Activated CD8-positive, alpha-beta T cell treated with anti-CD3 and anti-CD28 coated beads, Interleukin-2, amount 10 ng/mL, durations not matched to agents 7 days and 5 days (primary cell): ENCODE measurements around the gene DOK5. TPM values are rescaled to one million over a fixed set of nuclear protein-coding genes. Genes with fewer than 3 reads are reported as not detected.

Source experiments
- ATAC-seq: fragments of 150-1000 bp; cut with Tn5 transposase; one replicate; pipeline ENCODE4 v1.10.0; 2021; ENCODE audit warnings: moderate library complexity
- CTCF ChIA-PET: fragments of 350-600 bp; sonication (Branson Sonifier 250); formaldehyde crosslinking; loops from one replicate; lab custom pipeline; 2021; ENCODE audit warnings: antibody characterized with exemption; lab: Charles Lee
- POLR2A ChIA-PET: fragments of 350-600 bp; sonication (Branson Sonifier 250); formaldehyde crosslinking; loops from one replicate; lab custom pipeline; 2021; ENCODE audit warnings: antibody characterized with exemption; lab: Charles Lee
- DNase-seq: peaks from one replicate; pipeline ENCODE4 v3.0.0-alpha.2; 2020
- H3K27ac Mint-ChIP-seq: one replicate; pipeline ENCODE4 v1.8.0; 2021; ENCODE audit warnings: mild to moderate bottlenecking, mixed read lengths
- H3K27me3 Mint-ChIP-seq: one replicate; pipeline ENCODE4 v1.8.0; 2021; ENCODE audit warnings: low read depth, mixed read lengths
- H3K36me3 Mint-ChIP-seq: one replicate; pipeline ENCODE4 v1.8.0; 2021; ENCODE audit warnings: low read depth, mixed read lengths
- H3K4me1 Mint-ChIP-seq: one replicate; pipeline ENCODE4 v1.8.0; 2021; ENCODE audit warnings: low read depth, mixed read lengths
- H3K4me3 Mint-ChIP-seq: one replicate; pipeline ENCODE4 v1.8.0; 2021; ENCODE audit warnings: mild to moderate bottlenecking, mixed read lengths
- H3K9me3 Mint-ChIP-seq: one replicate; pipeline ENCODE4 v1.8.0; 2022; ENCODE audit warnings: mixed read lengths; ENCODE audit not compliant: insufficient read depth
- total RNA-seq, 2 experiments: library from RNA; stranded (reverse); gene quantifications; one replicate each; pipeline ENCODE4 v1.2.3, GENCODE V29; 2021

Gene DOK5
- total RNA-seq, 2 experiments from 2014 or later: not detected

DNA sequence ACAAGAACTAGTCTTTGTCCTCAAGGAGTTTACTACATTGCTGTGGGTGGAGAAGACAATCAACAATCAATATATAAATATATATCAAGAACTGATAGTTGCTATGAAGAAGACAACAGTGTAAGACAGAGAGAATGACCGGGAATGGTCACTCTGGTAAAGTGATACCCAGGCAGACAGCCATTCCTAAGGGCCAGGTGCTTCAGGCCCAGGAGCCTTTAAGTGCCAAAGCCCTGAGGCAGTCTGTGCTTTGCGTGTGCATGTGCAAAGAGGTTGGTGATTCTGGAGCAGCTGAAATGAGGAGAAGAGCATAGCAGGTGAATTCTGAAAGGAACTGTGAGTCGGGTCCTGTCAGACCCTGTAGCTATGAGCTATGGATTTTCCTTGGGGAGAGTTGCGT is 154.2 kb downstream of the DOK5 start:
- H3K36me3 Mint-ChIP-seq: no peaks in the 10 kb centered on the region
- H3K4me1 Mint-ChIP-seq: no peaks in the 10 kb centered on the region
- DNase-seq (no peak), ATAC-seq (no peak)
- H3K9me3 Mint-ChIP-seq: no peaks in the 10 kb centered on the region
- no peak overlapping the region for H3K4me3 Mint-ChIP-seq
- POLR2A ChIA-PET: no interaction called here
- no peak overlapping the region for H3K27ac Mint-ChIP-seq
- no peaks in the 10 kb centered on the region for H3K27me3 Mint-ChIP-seq
- CTCF ChIA-PET: no interaction called here

DNA sequence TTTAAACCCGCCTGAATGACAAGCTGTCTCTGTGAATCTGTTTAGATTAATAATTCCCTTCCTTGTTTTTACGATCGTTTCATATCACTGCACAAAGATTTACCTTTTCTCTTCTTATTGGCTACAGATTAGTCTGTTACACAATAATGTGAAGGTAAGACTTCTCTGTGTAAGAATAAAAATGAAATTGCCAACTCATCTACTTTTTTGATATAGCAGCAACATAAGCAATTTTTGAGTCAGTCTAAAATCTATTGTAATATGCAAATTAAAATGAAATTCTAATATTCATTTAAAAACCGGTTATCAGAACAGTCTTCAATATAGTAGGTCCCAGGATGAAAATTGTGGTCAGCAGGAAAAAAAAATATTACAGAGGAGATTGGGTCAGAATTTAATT is 155.2 kb downstream of the DOK5 start:
- ChIA-PET POLR2A (no interaction called here), CTCF (no interaction called here)
- Mint-ChIP-seq H3K27ac (no peak overlapping the region), H3K9me3 (no peaks in the 10 kb centered on the region), H3K4me3 (no peak overlapping the region), H3K4me1 (no peaks in the 10 kb centered on the region), H3K36me3 (no peaks in the 10 kb centered on the region), H3K27me3 (no peaks in the 10 kb centered on the region)
- ATAC-seq (no peak), DNase-seq (no peak)

DNA sequence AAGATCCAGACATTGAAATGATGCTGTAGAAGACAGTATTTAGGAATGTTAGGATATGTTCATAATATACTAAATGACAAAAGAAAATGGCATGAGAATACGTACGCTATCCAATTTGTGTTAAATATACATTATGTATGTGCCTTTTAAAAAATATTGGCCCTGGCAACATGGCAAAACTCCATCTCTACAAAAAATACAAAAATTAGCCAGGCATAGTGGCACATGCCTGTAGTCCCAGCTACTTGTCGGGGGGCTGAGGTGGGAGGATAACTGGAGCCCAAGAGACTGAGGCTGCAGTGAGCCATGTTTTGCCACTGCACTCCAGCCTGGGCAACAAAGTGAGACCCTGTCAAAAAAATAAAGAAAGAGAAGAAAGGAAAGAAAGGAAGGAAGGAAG is 155.7 kb downstream of the DOK5 start:
- Mint-ChIP-seq H3K27me3 (no peaks in the 10 kb centered on the region), H3K4me3 (no peak overlapping the region), H3K4me1 (no peaks in the 10 kb centered on the region), H3K27ac (no peak overlapping the region), H3K36me3 (no peaks in the 10 kb centered on the region), H3K9me3 (no peaks in the 10 kb centered on the region)
- no peak for DNase-seq
- CTCF ChIA-PET: no interaction called here
- POLR2A ChIA-PET: no interaction called here
- no peak for ATAC-seq

DNA sequence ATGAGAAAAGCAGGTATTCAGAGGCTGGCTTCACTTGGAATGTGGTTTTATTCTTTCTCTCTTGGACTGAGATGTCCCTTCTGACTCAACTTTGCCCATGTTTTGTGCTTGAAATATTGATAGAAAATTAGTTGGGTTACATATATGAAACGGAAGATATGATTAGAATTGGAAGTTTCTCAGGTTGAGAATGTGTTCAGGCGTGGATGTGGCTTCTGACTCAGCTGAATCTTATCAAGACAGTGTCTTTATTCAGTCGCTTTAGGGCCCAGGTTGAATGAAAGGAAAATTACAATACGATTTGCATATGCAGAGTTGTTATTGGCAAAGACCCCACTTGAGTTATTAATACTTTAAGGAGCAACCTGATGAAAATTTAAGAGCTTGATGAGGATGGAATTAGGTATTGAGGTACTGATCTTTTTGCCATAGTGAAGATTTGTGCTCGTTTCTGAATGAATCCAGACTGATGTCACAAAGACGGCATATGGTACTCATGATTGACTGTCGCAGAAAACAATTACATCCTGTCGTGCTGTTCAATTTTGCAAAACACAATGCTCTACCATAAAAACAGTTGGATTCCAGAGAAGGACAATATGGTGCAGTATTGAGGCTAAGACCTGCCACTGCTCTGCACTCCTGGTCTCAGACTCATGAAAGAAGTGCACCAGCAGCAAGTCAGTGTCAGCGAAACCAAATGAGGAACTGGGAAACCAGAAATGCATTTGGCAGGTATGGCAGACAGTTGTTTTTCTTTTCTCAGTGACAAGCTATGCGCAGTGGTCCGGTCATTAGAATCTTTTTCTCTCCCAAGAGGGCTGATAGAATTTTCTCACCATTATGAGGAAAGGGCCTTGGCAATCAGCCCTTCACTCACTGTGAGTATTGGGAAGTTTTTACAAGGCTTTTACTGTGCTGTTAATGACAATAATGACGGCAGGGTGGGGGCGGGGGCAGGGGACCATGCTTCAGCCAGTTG is 158.3 kb downstream of the DOK5 start:
- no peak for ATAC-seq
- no peaks in the 10 kb centered on the region for H3K27me3 Mint-ChIP-seq
- CTCF ChIA-PET: interaction anchor here (1.2 to 1.7 kb wide), 2 partner anchors 14 to 531 kb away, joined by 3 to 4 read pairs; no protein-coding TSS in a partner anchor
- DNase-seq: no peak
- H3K4me1 Mint-ChIP-seq: no peaks in the 10 kb centered on the region
- POLR2A ChIA-PET: no interaction called here
- H3K4me3 Mint-ChIP-seq: no peak overlapping the region
- H3K9me3 Mint-ChIP-seq: no peaks in the 10 kb centered on the region
- no peaks in the 10 kb centered on the region for H3K36me3 Mint-ChIP-seq
- no peak overlapping the region for H3K27ac Mint-ChIP-seq

DNA sequence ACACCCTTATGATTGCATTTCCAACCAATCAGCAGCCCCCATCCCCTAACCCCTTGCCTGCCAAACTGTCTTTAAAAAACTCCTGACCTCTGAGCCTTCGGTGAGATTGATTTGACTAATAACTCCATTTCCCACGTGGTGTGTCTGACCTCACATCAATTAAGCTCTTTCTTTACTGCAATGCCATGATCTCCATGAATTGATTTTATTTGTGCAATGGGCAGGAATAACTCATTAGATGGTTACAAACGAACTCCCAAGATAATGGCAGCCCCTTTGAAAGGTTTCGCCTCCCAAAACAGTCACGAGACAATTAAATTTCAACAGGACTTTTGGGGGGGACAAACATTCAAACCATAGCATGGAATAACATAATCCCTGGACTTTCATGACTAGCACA is 161.2 kb downstream of the DOK5 start:
- DNase-seq (no peak), ATAC-seq (no peak)
- no peaks in the 10 kb centered on the region for H3K4me1 Mint-ChIP-seq
- H3K36me3 Mint-ChIP-seq: no peaks in the 10 kb centered on the region
- CTCF ChIA-PET: no interaction called here
- no peak overlapping the region for H3K27ac Mint-ChIP-seq
- no peaks in the 10 kb centered on the region for H3K9me3 Mint-ChIP-seq
- H3K27me3 Mint-ChIP-seq: no peaks in the 10 kb centered on the region
- POLR2A ChIA-PET: no interaction called here
- H3K4me3 Mint-ChIP-seq: no peak overlapping the region

DNA sequence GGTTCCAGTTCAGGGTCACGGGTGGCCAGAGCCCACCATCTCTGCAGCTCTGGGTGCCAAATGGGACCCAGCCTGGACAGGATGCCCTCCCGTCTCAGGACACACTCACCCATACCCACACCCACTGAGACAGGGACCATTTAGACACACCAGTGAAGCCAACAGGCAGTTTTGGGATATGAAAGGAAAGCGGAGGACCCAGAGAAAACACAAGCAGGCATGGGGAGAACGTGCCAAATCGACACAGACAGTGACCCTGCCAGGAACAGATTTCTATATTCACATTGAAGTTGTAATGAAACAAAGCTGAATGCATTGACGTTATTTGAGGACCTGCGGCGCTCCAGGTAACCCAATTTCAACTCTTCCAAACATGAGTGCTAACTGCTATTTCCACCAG is 164.5 kb downstream of the DOK5 start:
- Mint-ChIP-seq H3K27ac (no peak overlapping the region), H3K9me3 (no peaks in the 10 kb centered on the region), H3K27me3 (no peaks in the 10 kb centered on the region), H3K4me3 (no peak overlapping the region), H3K36me3 (no peaks in the 10 kb centered on the region), H3K4me1 (no peaks in the 10 kb centered on the region)
- ATAC-seq (no peak), DNase-seq (no peak)
- ChIA-PET CTCF (interaction anchor here (1.3 to 2.0 kb wide), 2 partner anchors 8 to 537 kb away, joined by 4 to 8 read pairs; no protein-coding TSS in a partner anchor), POLR2A (no interaction called here)

DNA sequence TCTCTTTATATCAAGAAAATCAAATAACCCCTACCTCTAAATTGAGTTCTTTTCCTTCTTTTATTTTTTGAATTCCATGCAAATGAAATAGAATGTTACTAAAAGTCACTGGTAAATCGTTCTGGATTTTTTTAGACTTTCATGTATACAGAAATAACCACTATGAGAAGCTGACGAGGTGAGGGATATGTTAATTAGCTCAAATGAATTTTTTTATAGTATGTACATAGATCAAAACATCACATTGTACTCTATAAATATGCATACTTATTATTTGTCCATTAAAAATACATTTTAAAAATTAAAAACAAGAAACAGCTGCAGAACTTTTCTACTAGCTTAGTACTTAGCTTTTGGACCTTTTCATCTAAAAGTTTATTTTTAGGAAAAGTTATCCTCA is 165.4 kb downstream of the DOK5 start:
- Mint-ChIP-seq H3K9me3 (no peaks in the 10 kb centered on the region), H3K27ac (no peak overlapping the region), H3K4me3 (no peak overlapping the region), H3K36me3 (no peaks in the 10 kb centered on the region), H3K27me3 (no peaks in the 10 kb centered on the region), H3K4me1 (no peaks in the 10 kb centered on the region)
- ATAC-seq (no peak), DNase-seq (no peak)
- CTCF ChIA-PET: interaction anchor here (1.3 kb wide), 1 partner anchor 538 kb away, joined by 4 read pairs; no protein-coding TSS in a partner anchor
- POLR2A ChIA-PET: no interaction called here

DNA sequence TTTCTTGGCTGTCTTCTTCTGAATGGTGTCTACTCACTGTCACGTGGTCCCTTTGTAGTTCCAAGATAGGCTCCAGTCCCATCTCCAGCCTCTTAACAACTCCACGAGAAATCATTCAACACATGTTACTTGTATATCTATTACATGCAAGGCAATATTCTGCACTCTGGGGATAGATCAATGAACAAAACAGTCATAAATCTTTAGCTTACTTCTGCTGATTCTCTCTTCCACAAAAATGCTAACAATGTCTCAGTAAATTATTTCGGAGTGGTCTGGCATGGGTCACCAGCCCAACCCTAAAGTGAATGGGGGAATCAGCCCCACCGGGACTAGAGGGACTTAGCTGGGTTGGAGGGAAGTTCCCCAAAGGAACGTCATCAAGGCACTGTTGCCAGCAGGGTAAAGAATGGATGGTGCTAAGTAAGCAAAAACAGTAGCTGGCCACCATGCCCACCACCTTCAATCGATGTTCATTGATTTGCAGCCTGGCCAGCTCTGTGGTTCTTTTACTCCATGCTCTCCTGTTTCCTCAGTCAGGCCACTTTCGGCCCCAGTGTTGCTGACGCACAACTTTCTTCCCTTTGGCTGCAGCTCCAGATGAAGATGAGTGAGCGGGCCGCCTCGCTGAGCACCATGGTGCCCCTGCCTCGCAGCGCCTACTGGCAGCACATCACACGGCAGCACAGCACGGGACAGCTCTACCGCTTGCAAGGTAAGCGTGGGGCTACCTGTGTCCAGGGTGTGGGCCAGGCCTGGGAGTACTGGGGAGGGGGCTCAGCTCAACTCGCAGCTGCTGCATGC is 167.7 kb downstream of the DOK5 start:
- no peaks in the 10 kb centered on the region for H3K27me3 Mint-ChIP-seq
- no peak overlapping the region for H3K27ac Mint-ChIP-seq
- CTCF ChIA-PET: no interaction called here
- H3K36me3 Mint-ChIP-seq: no peaks in the 10 kb centered on the region
- ATAC-seq: no peak
- DNase-seq: no peak
- no peaks in the 10 kb centered on the region for H3K4me1 Mint-ChIP-seq
- H3K4me3 Mint-ChIP-seq: no peak overlapping the region
- POLR2A ChIA-PET: no interaction called here
- H3K9me3 Mint-ChIP-seq: no peaks in the 10 kb centered on the region

DNA sequence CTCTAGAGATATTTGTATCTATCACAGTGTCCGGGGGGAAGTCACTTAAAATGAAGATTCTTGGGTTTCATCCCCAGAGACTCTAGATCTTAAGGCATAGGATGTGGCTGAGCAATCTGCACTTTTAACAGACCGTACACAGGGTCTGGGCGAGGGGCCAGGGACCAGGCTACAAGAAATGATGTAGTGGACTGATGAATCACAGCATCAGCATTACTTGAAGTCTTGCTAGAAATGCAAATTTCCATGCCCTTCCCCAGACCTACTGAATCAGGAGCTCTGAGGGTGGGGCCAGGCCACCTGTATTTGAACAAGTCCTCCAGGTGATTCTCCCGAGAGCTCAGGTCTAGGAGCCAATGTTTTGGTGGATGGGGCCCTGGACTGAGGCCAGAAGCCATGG is 168.4 kb downstream of the DOK5 start:
- no peak for ATAC-seq
- H3K27ac Mint-ChIP-seq: no peak overlapping the region
- no peak for DNase-seq
- H3K27me3 Mint-ChIP-seq: no peaks in the 10 kb centered on the region
- no peaks in the 10 kb centered on the region for H3K4me1 Mint-ChIP-seq
- H3K36me3 Mint-ChIP-seq: no peaks in the 10 kb centered on the region
- ChIA-PET POLR2A (no interaction called here), CTCF (interaction anchor here (1.3 kb wide), 1 partner anchor 547 kb away, joined by 3 read pairs; no protein-coding TSS in a partner anchor)
- no peak overlapping the region for H3K4me3 Mint-ChIP-seq
- H3K9me3 Mint-ChIP-seq: no peaks in the 10 kb centered on the region

DNA sequence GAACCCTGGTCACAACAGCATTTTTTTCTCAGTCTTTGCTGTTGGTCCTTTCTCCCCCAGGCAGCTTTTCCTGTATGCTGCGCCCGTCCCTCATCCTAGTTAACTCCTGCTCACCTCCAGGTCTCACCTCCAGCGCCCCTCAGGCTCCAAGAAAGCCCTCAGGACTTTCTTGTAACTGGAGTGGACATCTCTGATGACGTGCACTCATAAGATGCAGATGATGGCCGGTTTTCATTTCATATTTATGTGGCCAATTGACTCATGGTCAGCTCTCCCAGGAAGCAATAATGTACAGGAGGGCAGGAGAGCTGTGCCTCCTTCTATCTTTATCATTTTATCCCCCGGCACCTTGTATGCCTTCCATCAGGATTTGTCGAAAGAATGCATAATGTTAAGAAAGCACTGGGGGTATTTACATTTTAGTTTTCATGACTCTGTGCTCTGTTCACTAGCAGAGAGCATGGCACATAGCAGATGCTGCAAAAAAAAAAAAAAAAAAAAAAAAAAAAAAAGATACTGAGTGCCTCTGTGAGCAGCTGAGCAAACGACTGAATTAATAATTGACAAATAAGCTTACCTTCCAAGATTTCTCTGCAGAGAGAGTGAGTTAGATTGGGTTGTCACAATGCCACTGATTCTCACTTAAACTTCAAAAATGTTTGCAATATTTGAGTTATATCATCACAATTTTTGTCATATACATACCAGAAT is 170.2 kb downstream of the DOK5 start:
- DNase-seq (no peak), ATAC-seq (no peak)
- Mint-ChIP-seq H3K36me3 (no peaks in the 10 kb centered on the region), H3K9me3 (no peaks in the 10 kb centered on the region), H3K4me1 (no peaks in the 10 kb centered on the region), H3K4me3 (no peak overlapping the region), H3K27me3 (no peaks in the 10 kb centered on the region), H3K27ac (no peak overlapping the region)
- ChIA-PET POLR2A (interaction anchor here (0.6 kb wide), 1 partner anchor 324 kb away, joined by 3 read pairs; no protein-coding TSS in a partner anchor), CTCF (interaction anchor here (3.2 kb wide), 1 partner anchor 541 kb away, joined by 15 read pairs; no protein-coding TSS in a partner anchor)

DNA sequence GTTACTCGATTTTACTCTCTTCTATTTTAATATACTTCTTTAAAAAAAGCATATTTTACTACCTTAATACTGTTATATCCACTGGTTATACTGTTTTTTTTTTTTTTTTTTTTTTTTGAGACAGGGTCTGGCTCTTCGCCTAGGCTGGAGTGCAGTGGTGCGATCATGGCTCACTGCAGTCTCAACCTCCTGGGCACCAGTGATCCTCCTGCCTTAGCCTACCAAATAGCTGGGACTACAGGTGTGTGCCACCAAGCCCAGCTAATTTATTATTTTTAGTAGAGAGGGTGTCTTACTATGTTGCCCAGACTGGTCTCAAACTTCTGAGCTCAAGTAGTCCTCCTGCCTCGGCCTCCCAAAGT is 170.7 kb downstream of the DOK5 start:
- CTCF ChIA-PET: interaction anchor here (3.2 kb wide), 1 partner anchor 542 kb away, joined by 15 read pairs; no protein-coding TSS in a partner anchor
- Mint-ChIP-seq H3K36me3 (no peaks in the 10 kb centered on the region), H3K9me3 (no peaks in the 10 kb centered on the region), H3K27me3 (no peaks in the 10 kb centered on the region), H3K4me3 (no peak overlapping the region), H3K4me1 (no peaks in the 10 kb centered on the region), H3K27ac (no peak overlapping the region)
- DNase-seq (no peak), ATAC-seq (no peak)
- POLR2A ChIA-PET: no interaction called here
